HG02970 (cell line): ENCODE measurements around the gene VANGL1.

Experiments
- ATAC-seq: cut with Tn5 transposase; IDR thresholded peaks from one replicate; pipeline ENCODE4 v1.9.1; 2021; ENCODE audit warnings: mild to moderate bottlenecking, moderate library complexity, moderate number of reproducible peaks; ENCODE audit not compliant: unreplicated experiment, low FRiP score

VANGL1 gene

DNA sequence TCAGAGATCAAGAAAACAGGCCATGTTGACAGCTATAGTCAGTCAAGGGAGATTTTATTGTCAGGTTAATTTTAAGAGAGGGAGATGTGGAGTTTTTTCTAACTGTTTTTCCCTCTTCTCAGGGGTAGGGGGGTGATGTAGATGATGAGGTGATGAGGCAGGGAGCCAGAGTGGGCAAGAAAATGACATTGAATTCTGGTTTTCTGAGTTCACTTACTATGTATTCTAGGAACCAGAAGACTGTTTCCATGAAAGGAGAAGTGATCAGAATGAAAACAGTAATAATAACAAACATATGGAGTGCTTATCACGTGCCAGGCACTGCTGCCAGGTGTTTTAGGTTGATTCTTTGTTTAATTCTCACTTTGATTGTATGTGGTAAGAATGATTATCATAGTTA lies 86.6 kb downstream of the VANGL1 start:
- ATAC-seq, result no peak

DNA sequence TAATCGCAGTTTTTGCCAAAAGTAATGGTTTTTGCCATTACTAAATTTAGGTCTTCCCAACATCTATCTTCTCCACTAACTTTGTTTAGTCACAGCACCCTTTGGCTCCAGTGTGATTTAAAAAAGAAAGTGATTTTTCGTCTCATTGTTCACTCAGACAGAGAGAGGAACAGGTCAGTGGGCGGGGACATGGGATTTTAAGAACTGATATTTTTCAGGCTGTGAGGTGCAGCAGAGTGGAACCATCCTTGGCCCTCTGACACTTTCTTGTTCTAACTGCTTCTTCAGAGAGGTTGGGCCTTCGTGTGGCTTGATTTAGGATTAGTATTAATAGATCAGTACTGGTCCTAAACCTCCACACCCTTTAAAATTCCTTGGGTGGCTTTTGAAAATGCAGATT lies 88.0 kb downstream of the VANGL1 start:
- peak; percentile 92 for ATAC-seq

DNA sequence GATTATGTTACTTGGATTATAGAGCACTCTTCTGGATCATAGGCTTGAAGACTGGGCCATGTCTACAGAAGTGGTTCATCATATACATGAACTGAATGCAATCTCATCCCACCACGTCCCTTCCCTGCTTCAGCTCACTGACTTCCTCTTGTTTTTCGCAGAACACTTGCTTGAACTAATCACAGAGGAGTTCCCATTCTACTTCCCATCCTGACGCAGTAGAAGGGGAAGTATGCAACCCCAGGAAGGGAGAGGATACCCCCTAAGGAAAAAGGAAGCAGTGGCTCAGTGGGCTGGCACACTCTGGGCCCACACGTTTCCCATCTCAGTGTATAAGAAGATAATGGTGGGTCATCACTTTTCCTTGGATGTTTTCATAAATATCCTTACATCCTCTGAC lies 90.5 kb downstream of the VANGL1 start:
- ATAC-seq, result no peak

DNA sequence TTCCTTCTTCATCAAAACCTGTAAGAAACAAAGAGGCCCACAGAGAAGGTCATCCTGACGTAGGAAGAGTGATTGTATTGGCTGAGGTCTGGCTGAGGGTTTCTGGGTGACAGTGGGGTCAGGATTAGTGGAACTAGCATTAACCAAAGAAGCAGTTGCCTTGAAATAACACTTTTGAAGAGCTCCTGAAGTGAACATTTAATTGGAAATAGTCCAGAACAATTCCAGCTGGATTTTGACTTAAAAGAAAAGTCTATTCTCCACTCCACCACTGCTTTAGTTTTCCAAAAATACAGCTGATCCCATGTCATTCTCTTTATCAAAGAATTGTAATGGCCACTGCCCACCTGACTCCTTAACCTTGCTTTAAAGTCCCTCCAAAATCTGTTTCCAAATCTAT lies 99.0 kb downstream of the VANGL1 start:
- no peak for ATAC-seq

DNA sequence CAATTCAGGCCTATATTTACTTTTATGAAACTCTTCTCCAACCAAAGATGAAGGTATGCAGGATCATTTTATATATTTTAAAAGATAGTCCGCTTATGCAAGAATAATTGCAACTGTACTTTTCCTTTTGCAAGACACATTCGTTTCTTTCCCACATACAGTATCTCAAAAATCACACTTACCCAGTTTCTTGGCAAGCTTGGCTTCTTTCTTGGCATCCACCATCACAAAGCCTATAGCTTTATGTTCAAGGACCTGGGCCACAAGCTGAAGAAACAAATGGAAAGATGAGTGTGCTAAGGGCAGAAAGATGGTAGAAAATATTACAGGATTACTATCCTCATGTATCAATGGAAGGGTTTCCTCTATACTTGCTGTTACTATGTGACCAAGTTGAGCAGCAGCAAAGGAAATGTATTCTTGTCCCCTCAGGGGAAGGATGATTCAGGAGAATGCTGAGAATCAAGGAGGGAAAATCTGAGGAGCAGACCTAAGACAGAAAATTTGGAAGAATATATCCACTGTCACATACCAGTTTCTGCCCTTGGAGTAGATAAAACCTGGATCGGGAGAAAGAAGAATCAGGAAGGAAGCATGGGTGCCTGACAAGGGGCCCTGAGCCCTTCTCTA lies 103.0 kb downstream of the VANGL1 start:
- ATAC-seq, result no peak

DNA sequence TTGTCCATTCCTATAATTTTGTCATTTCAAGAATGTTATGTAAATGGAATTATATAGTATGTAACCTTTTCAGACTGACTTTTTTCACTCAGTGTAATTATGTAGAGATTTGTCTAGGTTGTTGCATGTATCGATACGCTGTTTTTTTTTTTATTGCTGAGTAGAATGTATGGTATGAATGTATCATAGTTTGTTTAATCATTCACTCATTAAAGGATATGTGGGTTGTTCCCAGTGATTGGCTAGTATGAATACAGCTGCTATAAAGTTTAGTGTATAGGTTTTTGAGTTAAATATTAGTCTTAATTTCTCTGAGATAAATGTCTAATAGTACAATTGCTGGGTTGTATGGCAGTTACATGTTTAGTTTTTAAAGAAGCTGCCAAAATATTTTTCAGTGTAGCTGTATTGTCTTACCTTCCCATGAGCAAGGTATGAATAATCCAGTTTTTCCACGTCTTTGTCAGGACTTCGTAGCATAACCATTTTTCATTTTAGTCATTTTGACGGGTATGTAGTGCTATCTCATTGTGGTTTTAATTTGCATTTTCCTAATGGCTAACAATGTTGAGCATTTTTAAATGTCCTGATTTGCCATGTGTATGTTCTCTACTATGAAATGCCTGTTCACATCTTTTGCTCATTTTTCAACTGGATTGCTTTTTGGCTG lies 104.4 kb downstream of the VANGL1 start:
- no peak for ATAC-seq
